HepG2 (cell line): ENCODE results near the gene BMP8B. TPM values are rescaled to one million over a fixed set of nuclear protein-coding genes. Genes with fewer than 3 reads are reported as not detected.

Source experiments
- ATAC-seq: fragments of 200-7000 bp; cut with Tn5 transposase; 3 replicates; pipeline ENCODE4 v1.9.1; 2020; ENCODE audit warnings: mild to moderate bottlenecking, moderate library complexity
- BruUV-seq: library from RNA; stranded (reverse); fragments of 400-500 nt; replicated peaks from 2 replicates; lab custom pipeline; 2021; lab: Mats Ljungman, UMichigan
- CTCF ChIA-PET: fragments of 300-600 bp; formaldehyde crosslinking; extraction: SDS; loops from one replicate; lab custom pipeline; 2021; ENCODE audit warnings: low total read pairs, inconsistent platforms, low intra/inter-chr PET ratio; lab: Yijun Ruan, JAX
- POLR2A ChIA-PET: fragments of 350-600 bp; sonication (Branson Sonifier 250); formaldehyde crosslinking; loops from one replicate; lab custom pipeline; 2020; ENCODE audit warnings: antibody characterized with exemption, inconsistent platforms; lab: Yijun Ruan, JAX
- DNase-seq: peaks from one replicate; pipeline ENCODE4 v3.0.0-alpha.2; 2015; ENCODE audit warnings: low spot score
- FAIRE-seq: peaks from 3 replicates; lab custom pipeline; 2011; peaks lifted over from hg19 to GRCh38; lab: Jason Lieb, UNC
- H2AFZ ChIP-seq: one replicate; pipeline ENCODE4 v1.6.1; 2011; ENCODE audit warnings: low read length, inconsistent platforms
- H3K27ac ChIP-seq: fragments of 300-600 bp; 3 replicates; pipeline ENCODE4 v1.8.0; 2011; ENCODE audit warnings: mixed run types, mild to moderate bottlenecking, mixed read lengths, low read length, inconsistent platforms; ENCODE audit not compliant: insufficient read depth; ENCODE audit errors: extremely low read length
- H3K27me3 ChIP-seq, 2 experiments: fragments of 200-600 bp in 1 of 2; 2 replicates in 1 of 2; 3 replicates in 1 of 2; pipeline versions ENCODE4 v1.6.0 to v1.8.0; 2011; ENCODE audit warnings: low read length in 2 of 2, mild to moderate bottlenecking in 2 of 2, moderate library complexity in 2 of 2, inconsistent platforms in 1 of 2; ENCODE audit not compliant: insufficient read depth in 2 of 2, control insufficient read depth in 1 of 2
- H3K36me3 ChIP-seq, 2 experiments: fragments of 200-600 bp in 1 of 2; replicated peaks in 1 of 2; 2 replicates in 1 of 2; 3 replicates in 1 of 2; pipeline versions ENCODE4 v1.5.1 to v1.8.0; 2011; ENCODE audit warnings: low read length in 2 of 2, inconsistent platforms in 1 of 2; ENCODE audit not compliant: insufficient read depth in 2 of 2, control insufficient read depth in 1 of 2
- H3K4me1 ChIP-seq: 2 replicates; pipeline ENCODE4 v1.5.1; 2012; ENCODE audit warnings: low read length, inconsistent platforms; ENCODE audit not compliant: insufficient read depth
- H3K4me2 ChIP-seq: 2 replicates; pipeline ENCODE4 v1.6.0; 2011; ENCODE audit warnings: low read depth, low read length, inconsistent platforms
- H3K4me3 ChIP-seq, 3 experiments: fragments of 200-600 bp in 1 of 3; sonication (generic), shearing (Covaris generic) in 1 of 3; replicated peaks in 1 of 3; 2 replicates each; pipeline ENCODE4 v1.5.1; 2011 to 2016; ENCODE audit warnings: low read length in 3 of 3, inconsistent platforms in 2 of 3, low read depth in 2 of 3, mild to moderate bottlenecking in 2 of 3, control low read depth in 1 of 3, mixed read lengths in 1 of 3; ENCODE audit not compliant: insufficient read depth in 1 of 3
- H3K79me2 ChIP-seq: one replicate; pipeline ENCODE4 v1.6.1; 2011; ENCODE audit warnings: low read length, inconsistent platforms; ENCODE audit not compliant: insufficient read depth
- H3K9ac ChIP-seq: 2 replicates; pipeline ENCODE4 v1.6.0; 2011; ENCODE audit warnings: mild to moderate bottlenecking, low read depth, low read length, inconsistent platforms; ENCODE audit not compliant: insufficient read depth
- H3K9me3 ChIP-seq: 2 replicates; pipeline ENCODE4 v1.5.1; 2012; ENCODE audit warnings: mild to moderate bottlenecking, low read length
- H4K20me1 ChIP-seq: 2 replicates; pipeline ENCODE4 v1.6.0; 2011; ENCODE audit warnings: inconsistent platforms, mild to moderate bottlenecking, low read length, moderate library complexity; ENCODE audit not compliant: insufficient read depth
- CREM ChIP-seq, 2 experiments: sonication (generic) in 1 of 2; formaldehyde crosslinking in 1 of 2; IDR thresholded peaks; 2 replicates each; pipeline versions ENCODE4 v1.4.0 to v1.6.1; 2016 to 2020; ENCODE audit warnings: antibody characterized with exemption in 1 of 2, mild to moderate bottlenecking in 1 of 2, missing genetic modification reagents in 1 of 2
- KAT8 ChIP-seq: IDR thresholded peaks from 2 replicates; pipeline ENCODE4 v1.6.1; 2016; ENCODE audit warnings: missing genetic modification reagents, missing compliant biosample characterization
- KLF16 ChIP-seq, 2 experiments: sonication (generic) in 1 of 2; formaldehyde crosslinking in 1 of 2; IDR thresholded peaks; 2 replicates each; pipeline versions ENCODE4 v1.6.1 to v1.8.0; 2016 to 2023; ENCODE audit warnings: missing genetic modification reagents in 2 of 2, missing compliant biosample characterization in 1 of 2
- RBM22 ChIP-seq: fragments of 200-400 bp; formaldehyde crosslinking; optimal IDR thresholded peaks from 2 replicates; pipeline ENCODE3; 2017; ENCODE audit warnings: mild to moderate bottlenecking, low read length, moderate library complexity
- RFX1 ChIP-seq: fragments of 450-650 bp; IDR thresholded peaks from 2 replicates; pipeline ENCODE4 v1.6.1; 2017
- SP2 ChIP-seq: sonication (generic); formaldehyde crosslinking; IDR thresholded peaks from 2 replicates; pipeline ENCODE4 v1.5.1; 2020; ENCODE audit warnings: mild to moderate bottlenecking, missing genetic modification reagents
- SRF ChIP-seq: IDR thresholded peaks from 2 replicates; pipeline ENCODE4 v1.6.1; 2011; ENCODE audit warnings: mild to moderate bottlenecking, low read depth, low read length, moderate library complexity
- STAT5B ChIP-seq: sonication (generic); formaldehyde crosslinking; IDR thresholded peaks from 2 replicates; pipeline ENCODE4 v1.4.0; 2020; ENCODE audit warnings: missing genetic modification reagents
- XBP1 ChIP-seq: sonication (generic); formaldehyde crosslinking; IDR thresholded peaks from 2 replicates; pipeline ENCODE4 v1.5.0; 2020; ENCODE audit warnings: missing genetic modification reagents
- ZFY ChIP-seq: sonication (generic); formaldehyde crosslinking; IDR thresholded peaks from 2 replicates; pipeline ENCODE4 v1.4.0; 2020; ENCODE audit warnings: missing genetic modification reagents
- ZNF451 ChIP-seq: sonication (generic); formaldehyde crosslinking; IDR thresholded peaks from 2 replicates; pipeline ENCODE4 v1.5.0; 2020; ENCODE audit warnings: mild to moderate bottlenecking, missing genetic modification reagents
- ZNF598 ChIP-seq: sonication (generic); formaldehyde crosslinking; IDR thresholded peaks from 2 replicates; pipeline ENCODE4 v1.5.1; 2020; ENCODE audit warnings: mild to moderate bottlenecking, missing genetic modification reagents, borderline replicate concordance
- WGBS: methylation state at CpG from one replicate; pipeline ENCODE4 v1.1.6; 2017; ENCODE audit warnings: low lambda C conversion rate; 5-methylcytosine and 5-hydroxymethylcytosine counted together
- in situ Hi-C: cut with HindIII; loops from 2 replicates; pipeline ENCODE4 v1.10.0; 2017; ENCODE audit warnings: low pct_unique_long_range_greater_than_20kb; ENCODE audit not compliant: extremely low pct_ligation_motif_present
- intact Hi-C: fragments of 100-400 bp; cut with micrococcal nuclease; formaldehyde crosslinking; loops from one replicate; pipeline ENCODE4 v1.10.0; 2022; ENCODE audit not compliant: unreplicated experiment
- polyA plus RNA-seq, 8 experiments: library from polyadenylated mRNA; depleted of rRNA in 3 of 8; stranded (reverse) in 7 of 8; unstranded in 1 of 8; fragments of >200 nt; fragmentation: Illumina TruSeq in 4 of 8; extraction: Trizol in 4 of 8; gene quantifications; 2 replicates each; pipeline versions ENCODE4 v1.2.1 to v1.2.3, GENCODE V29; 2011 to 2016; ENCODE audit warnings: low read depth in 4 of 8, missing spikeins in 1 of 8, mixed read lengths in 1 of 8; ENCODE audit not compliant: insufficient read depth in 1 of 8
- total RNA-seq, 5 experiments: library from RNA; depleted of rRNA; stranded (reverse); fragments of >200 nt; fragmentation: Illumina TruSeq; extraction: Trizol; gene quantifications; 2 replicates each; pipeline ENCODE4 v1.2.3, GENCODE V29; 2016; ENCODE audit warnings: low read depth in 1 of 5
- TF ChIP-seq, protein P1 (sequence below): sonication (generic); formaldehyde crosslinking; IDR thresholded peaks from 2 replicates; pipeline ENCODE4 v1.4.0; 2020; ENCODE audit warnings: missing genetic modification reagents
- TF ChIP-seq, protein P2 (sequence below): sonication (generic); formaldehyde crosslinking; IDR thresholded peaks from 2 replicates; pipeline ENCODE4 v1.4.0; 2020; ENCODE audit warnings: missing genetic modification reagents, borderline replicate concordance
- TF ChIP-seq, protein P3 (sequence below): sonication (generic); formaldehyde crosslinking; IDR thresholded peaks from 2 replicates; pipeline ENCODE4 v1.8.0; 2022; ENCODE audit warnings: low read depth, missing genetic modification reagents

The BMP8B gene
- total and polyA plus RNA-seq, 2 of the 13 experiments (the other 11 are each of a cell fraction or from before 2014, with no cell fraction given) = 0.29 to 0.41 TPM

DNA sequence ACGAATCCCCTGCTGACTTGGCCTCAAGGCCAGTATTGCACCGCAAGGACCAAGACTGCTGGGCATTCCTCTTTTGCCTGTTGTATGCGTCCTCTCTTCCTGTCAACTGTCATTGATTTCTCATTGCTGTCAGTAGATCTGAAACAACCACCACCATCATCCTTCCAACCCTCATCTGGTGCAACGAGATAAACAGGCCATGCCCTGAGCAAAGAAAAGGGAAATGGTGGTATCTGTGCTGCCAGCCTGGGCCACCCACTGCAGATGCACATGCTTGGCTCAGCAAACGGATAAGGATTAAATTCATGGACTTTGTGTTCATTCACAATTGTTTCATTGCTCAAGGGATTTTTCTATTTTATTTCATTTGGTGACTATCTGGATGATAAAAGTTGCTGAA, 31.2 kb downstream of the BMP8B start:
- H3K4me2 ChIP-seq = no peak overlapping the region
- in situ Hi-C loops = no loop called here
- TF ChIP-seq, protein P1, sequence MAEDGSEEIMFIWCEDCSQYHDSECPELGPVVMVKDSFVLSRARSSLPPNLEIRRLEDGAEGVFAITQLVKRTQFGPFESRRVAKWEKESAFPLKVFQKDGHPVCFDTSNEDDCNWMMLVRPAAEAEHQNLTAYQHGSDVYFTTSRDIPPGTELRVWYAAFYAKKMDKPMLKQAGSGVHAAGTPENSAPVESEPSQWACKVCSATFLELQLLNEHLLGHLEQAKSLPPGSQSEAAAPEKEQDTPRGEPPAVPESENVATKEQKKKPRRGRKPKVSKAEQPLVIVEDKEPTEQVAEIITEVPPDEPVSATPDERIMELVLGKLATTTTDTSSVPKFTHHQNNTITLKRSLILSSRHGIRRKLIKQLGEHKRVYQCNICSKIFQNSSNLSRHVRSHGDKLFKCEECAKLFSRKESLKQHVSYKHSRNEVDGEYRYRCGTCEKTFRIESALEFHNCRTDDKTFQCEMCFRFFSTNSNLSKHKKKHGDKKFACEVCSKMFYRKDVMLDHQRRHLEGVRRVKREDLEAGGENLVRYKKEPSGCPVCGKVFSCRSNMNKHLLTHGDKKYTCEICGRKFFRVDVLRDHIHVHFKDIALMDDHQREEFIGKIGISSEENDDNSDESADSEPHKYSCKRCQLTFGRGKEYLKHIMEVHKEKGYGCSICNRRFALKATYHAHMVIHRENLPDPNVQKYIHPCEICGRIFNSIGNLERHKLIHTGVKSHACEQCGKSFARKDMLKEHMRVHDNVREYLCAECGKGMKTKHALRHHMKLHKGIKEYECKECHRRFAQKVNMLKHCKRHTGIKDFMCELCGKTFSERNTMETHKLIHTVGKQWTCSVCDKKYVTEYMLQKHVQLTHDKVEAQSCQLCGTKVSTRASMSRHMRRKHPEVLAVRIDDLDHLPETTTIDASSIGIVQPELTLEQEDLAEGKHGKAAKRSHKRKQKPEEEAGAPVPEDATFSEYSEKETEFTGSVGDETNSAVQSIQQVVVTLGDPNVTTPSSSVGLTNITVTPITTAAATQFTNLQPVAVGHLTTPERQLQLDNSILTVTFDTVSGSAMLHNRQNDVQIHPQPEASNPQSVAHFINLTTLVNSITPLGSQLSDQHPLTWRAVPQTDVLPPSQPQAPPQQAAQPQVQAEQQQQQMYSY (CRISPR knock-in tag) = no peak
- TF ChIP-seq ZNF451 (CRISPR knock-in tag) = no peak
- TF ChIP-seq, protein P2, sequence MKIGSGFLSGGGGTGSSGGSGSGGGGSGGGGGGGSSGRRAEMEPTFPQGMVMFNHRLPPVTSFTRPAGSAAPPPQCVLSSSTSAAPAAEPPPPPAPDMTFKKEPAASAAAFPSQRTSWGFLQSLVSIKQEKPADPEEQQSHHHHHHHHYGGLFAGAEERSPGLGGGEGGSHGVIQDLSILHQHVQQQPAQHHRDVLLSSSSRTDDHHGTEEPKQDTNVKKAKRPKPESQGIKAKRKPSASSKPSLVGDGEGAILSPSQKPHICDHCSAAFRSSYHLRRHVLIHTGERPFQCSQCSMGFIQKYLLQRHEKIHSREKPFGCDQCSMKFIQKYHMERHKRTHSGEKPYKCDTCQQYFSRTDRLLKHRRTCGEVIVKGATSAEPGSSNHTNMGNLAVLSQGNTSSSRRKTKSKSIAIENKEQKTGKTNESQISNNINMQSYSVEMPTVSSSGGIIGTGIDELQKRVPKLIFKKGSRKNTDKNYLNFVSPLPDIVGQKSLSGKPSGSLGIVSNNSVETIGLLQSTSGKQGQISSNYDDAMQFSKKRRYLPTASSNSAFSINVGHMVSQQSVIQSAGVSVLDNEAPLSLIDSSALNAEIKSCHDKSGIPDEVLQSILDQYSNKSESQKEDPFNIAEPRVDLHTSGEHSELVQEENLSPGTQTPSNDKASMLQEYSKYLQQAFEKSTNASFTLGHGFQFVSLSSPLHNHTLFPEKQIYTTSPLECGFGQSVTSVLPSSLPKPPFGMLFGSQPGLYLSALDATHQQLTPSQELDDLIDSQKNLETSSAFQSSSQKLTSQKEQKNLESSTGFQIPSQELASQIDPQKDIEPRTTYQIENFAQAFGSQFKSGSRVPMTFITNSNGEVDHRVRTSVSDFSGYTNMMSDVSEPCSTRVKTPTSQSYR (CRISPR knock-in tag) = no peak
- no peak for TF ChIP-seq ZFY
- TF ChIP-seq STAT5B (CRISPR knock-in tag) = no peak
- TF ChIP-seq SP2 = no peak
- no peak for TF ChIP-seq XBP1 (CRISPR knock-in tag)
- TF ChIP-seq, protein P3, sequence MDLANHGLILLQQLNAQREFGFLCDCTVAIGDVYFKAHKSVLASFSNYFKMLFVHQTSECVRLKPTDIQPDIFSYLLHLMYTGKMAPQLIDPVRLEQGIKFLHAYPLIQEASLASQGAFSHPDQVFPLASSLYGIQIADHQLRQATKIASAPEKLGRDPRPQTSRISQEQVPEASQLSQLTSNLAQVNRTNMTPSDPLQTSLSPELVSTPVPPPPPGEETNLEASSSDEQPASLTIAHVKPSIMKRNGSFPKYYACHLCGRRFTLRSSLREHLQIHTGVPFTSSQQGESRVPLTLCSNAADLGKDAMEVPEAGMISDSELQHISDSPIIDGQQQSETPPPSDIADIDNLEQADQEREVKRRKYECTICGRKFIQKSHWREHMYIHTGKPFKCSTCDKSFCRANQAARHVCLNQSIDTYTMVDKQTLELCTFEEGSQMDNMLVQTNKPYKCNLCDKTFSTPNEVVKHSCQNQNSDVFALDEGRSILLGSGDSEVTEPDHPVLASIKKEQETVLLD (CRISPR knock-in tag) = no peak
- no peak for TF ChIP-seq RFX1
- TF ChIP-seq RBM22 = no peak
- no peak for TF ChIP-seq KLF16 (CRISPR knock-in tag; IDR thresholded peaks at IDR 0.05)
- TF ChIP-seq ZNF598 (CRISPR knock-in tag) = no peak
- TF ChIP-seq CREM (IDR thresholded peaks at IDR 0.05) = no peak
- no peak for TF ChIP-seq CREM (CRISPR knock-in tag; IDR thresholded peaks at IDR 0.05)
- no peak for TF ChIP-seq SRF
- no peak for TF ChIP-seq KAT8 (CRISPR knock-in tag)
- TF ChIP-seq, all 625 proteins: peak for 0
- ChIA-PET CTCF (no interaction called here), POLR2A (no interaction called here)
- H3K9me3 ChIP-seq = no peaks in the 10 kb centered on the region
- DNase-seq (no peak), ATAC-seq (no peak), FAIRE-seq (no peak)
- H3K4me1 ChIP-seq = no peaks in the 10 kb centered on the region
- no peaks in the 10 kb centered on the region for H3K27me3 ChIP-seq
- no peak overlapping the region for H3K4me3 ChIP-seq
- H3K36me3 ChIP-seq = peaks cover 0 to 21% of the 10 kb centered on the region in 2 experiments; a peak in 2 of 5 replicates
- H2AFZ ChIP-seq = no peak overlapping the region
- no peaks in the 10 kb centered on the region for H4K20me1 ChIP-seq
- 64% methylated on average over 5 of the region's 5 CpGs for WGBS
- no peak overlapping the region for H3K27ac ChIP-seq
- no peak overlapping the region for H3K9ac ChIP-seq
- intact Hi-C loops = no loop called here
- BruUV-seq = no TSS peak
- H3K79me2 ChIP-seq = no peaks in the 10 kb centered on the region
